ENCODE measurements around the gene NOD2.

The NOD2 gene

GRCh38 chr16:50704245-50704644 is 10.8 kb downstream of the NOD2 start:
- Histone ChIP-seq H3K9me3 (ENCODE audit: severe bottlenecking) (peaks cover 13% of the 10 kb centered on the region), H3K27ac (no peak overlapping the region), H3K4me3 (ENCODE audit: low read depth, low read length) (no peak overlapping the region), H3K36me3 (no peaks in the 10 kb centered on the region), H3K27me3 (ENCODE audit: insufficient read depth, low read depth, severe bottlenecking) (no peaks in the 10 kb centered on the region)
- no peak for TF ChIP-seq CTCF (IDR thresholded peaks at IDR 0.05; ENCODE audit: low read depth, low read length)
- no peak for DNase-seq

GRCh38 chr16:50705436-50706110 is 12.2 kb downstream of the NOD2 start:
- Histone ChIP-seq H3K27me3 (ENCODE audit: insufficient read depth, low read depth, severe bottlenecking) (no peaks in the 10 kb centered on the region), H3K27ac (no peak overlapping the region), H3K4me3 (ENCODE audit: low read depth, low read length) (no peak overlapping the region), H3K9me3 (ENCODE audit: severe bottlenecking) (peaks cover 13% of the 10 kb centered on the region), H3K36me3 (no peaks in the 10 kb centered on the region)
- DNase-seq: no peak
- no peak for TF ChIP-seq CTCF (IDR thresholded peaks at IDR 0.05; ENCODE audit: low read depth, low read length)

GRCh38 chr16:50706250-50706649 is 12.8 kb downstream of the NOD2 start:
- no peak overlapping the region for H3K4me3 ChIP-seq (ENCODE audit: low read depth, low read length)
- no peaks in the 10 kb centered on the region for H3K27me3 ChIP-seq (ENCODE audit: insufficient read depth, low read depth, severe bottlenecking)
- no peak for DNase-seq
- no peaks in the 10 kb centered on the region for H3K36me3 ChIP-seq
- no peak overlapping the region for H3K27ac ChIP-seq
- peaks cover 13% of the 10 kb centered on the region for H3K9me3 ChIP-seq (ENCODE audit: severe bottlenecking)
- no peak for TF ChIP-seq CTCF (IDR thresholded peaks at IDR 0.05; ENCODE audit: low read depth, low read length)

- H3K27ac ChIP-seq: no peak overlapping the region
- no peak for TF ChIP-seq CTCF (IDR thresholded peaks at IDR 0.05; ENCODE audit: low read depth, low read length)
- DNase-seq: no peak
These were observed 15.1 kb downstream of the NOD2 start for GRCh38 chr16:50708373-50709060.

GRCh38 chr16:50709061-50709684 is 15.8 kb downstream of the NOD2 start:
- no peaks in the 10 kb centered on the region for H3K36me3 ChIP-seq
- H3K4me3 ChIP-seq (ENCODE audit: low read depth, low read length): no peak overlapping the region
- peaks cover 9% of the 10 kb centered on the region for H3K9me3 ChIP-seq (ENCODE audit: severe bottlenecking)
- no peak for DNase-seq
- H3K27ac ChIP-seq: no peak overlapping the region
- no peak for TF ChIP-seq CTCF (IDR thresholded peaks at IDR 0.05; ENCODE audit: low read depth, low read length)
- no peaks in the 10 kb centered on the region for H3K27me3 ChIP-seq (ENCODE audit: insufficient read depth, low read depth, severe bottlenecking)

More at GRCh38 chr16:50708373-50709060, 15.1 kb downstream of the NOD2 start:
- H3K27me3 ChIP-seq (ENCODE audit: insufficient read depth, low read depth, severe bottlenecking): no peaks in the 10 kb centered on the region
- peaks cover 13% of the 10 kb centered on the region for H3K9me3 ChIP-seq (ENCODE audit: severe bottlenecking)
- no peaks in the 10 kb centered on the region for H3K36me3 ChIP-seq
- H3K4me3 ChIP-seq (ENCODE audit: low read depth, low read length): no peak overlapping the region

All from WERI-Rb-1 (cell line).